Uterus (tissue), 2 donors: ENCODE measurements around the gene KRTAP10-8.

Source experiments
- POLR2A ChIP-seq, 2 donors: fragments of 450-650 bp; IDR thresholded peaks; one replicate each; pipeline ENCODE4 v1.6.1; 2016; ENCODE audit warnings: antibody characterized with exemption in 2 of 2, mild to moderate bottlenecking in 1 of 2, moderate library complexity in 1 of 2
- TF ChIP-seq, protein P1 (sequence below), 4 experiments: fragments of 200-600 bp in 2 of 4; fragments of 450-650 bp in 2 of 4; sonication (generic) in 2 of 4; IDR thresholded peaks; one replicate each; pipeline ENCODE4 v1.5.1; 2016 to 2019; ENCODE audit warnings: antibody characterized with exemption in 4 of 4, mild to moderate bottlenecking in 2 of 4, moderate library complexity in 1 of 4

DNA sequence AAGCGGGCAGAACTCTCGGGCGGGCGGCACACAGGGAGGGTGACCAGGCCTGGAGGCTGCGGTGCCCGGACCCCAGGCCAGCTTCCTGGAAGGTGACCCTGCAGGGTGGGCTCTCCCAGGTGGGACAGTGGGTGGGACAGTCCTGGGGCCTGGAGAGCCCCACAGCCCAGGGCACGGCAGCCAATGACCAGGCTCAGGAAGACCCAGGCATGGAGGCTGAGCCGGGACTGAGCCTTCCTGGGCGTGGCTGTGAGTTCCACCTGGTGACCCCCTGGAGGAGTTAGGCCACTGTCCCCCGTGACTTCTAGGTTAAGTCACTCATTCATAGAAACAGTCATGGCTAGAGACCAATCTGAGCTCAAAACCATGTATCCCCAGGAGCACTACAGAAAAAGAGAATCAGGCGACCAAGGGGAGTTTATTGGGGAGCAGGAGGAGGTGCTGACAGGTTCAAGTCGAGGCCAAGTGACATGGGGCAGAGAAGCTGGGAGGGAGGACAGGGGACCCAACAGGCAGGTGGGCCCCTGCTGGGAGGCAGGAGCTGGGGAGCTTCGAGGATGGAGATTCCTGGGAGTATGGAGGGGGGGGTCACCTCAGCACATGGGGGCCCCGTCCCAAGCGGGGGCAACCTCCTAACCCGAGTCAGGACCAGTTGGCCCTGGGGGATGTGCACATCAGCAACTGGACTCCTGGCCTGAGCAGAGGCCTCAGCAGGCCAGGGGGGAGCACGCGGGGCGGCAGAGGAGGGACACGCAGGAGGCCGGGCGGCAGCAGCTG is 32.6 kb upstream of the KRTAP10-8 start:
- TF ChIP-seq, protein P1, sequence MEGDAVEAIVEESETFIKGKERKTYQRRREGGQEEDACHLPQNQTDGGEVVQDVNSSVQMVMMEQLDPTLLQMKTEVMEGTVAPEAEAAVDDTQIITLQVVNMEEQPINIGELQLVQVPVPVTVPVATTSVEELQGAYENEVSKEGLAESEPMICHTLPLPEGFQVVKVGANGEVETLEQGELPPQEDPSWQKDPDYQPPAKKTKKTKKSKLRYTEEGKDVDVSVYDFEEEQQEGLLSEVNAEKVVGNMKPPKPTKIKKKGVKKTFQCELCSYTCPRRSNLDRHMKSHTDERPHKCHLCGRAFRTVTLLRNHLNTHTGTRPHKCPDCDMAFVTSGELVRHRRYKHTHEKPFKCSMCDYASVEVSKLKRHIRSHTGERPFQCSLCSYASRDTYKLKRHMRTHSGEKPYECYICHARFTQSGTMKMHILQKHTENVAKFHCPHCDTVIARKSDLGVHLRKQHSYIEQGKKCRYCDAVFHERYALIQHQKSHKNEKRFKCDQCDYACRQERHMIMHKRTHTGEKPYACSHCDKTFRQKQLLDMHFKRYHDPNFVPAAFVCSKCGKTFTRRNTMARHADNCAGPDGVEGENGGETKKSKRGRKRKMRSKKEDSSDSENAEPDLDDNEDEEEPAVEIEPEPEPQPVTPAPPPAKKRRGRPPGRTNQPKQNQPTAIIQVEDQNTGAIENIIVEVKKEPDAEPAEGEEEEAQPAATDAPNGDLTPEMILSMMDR (IDR thresholded peaks at IDR 0.05), result no peak
- TF ChIP-seq POLR2A (IDR thresholded peaks at IDR 0.05), result no peak
